WI38 (cell line): Measurements from ENCODE around the gene COLEC11.

ENCODE experiments used
- H3K4me3 ChIP-seq: 2 replicates; pipeline ENCODE4 v1.5.1; 2011; ENCODE audit warnings: low read depth, mild to moderate bottlenecking, control low read depth, low read length
- CTCF ChIP-seq: IDR thresholded peaks from 2 replicates; pipeline ENCODE4 v1.5.1; 2012; ENCODE audit warnings: low read depth, mild to moderate bottlenecking, control low read depth, low read length

The COLEC11 gene

GRCh38 chr2:3596901-3597417 is 2.0 kb downstream of the COLEC11 start:
- no peak for TF ChIP-seq CTCF
- H3K4me3 ChIP-seq = no peak overlapping the region

GRCh38 chr2:3597567-3597966 is 2.7 kb downstream of the COLEC11 start:
- no peak for TF ChIP-seq CTCF
- H3K4me3 ChIP-seq = no peak overlapping the region

- H3K4me3 ChIP-seq = no peak overlapping the region
- no peak for TF ChIP-seq CTCF
Observed at GRCh38 chr2:3598197-3598910, 3.4 kb downstream of the COLEC11 start.

GRCh38 chr2:3598912-3599854 is 4.3 kb downstream of the COLEC11 start:
- no peak for TF ChIP-seq CTCF
- H3K4me3 ChIP-seq = no peak overlapping the region

GRCh38 chr2:3600256-3600855 is 5.4 kb downstream of the COLEC11 start:
- no peak for TF ChIP-seq CTCF
- H3K4me3 ChIP-seq = no peak overlapping the region

- no peak for TF ChIP-seq CTCF
- no peak overlapping the region for H3K4me3 ChIP-seq
Observed at GRCh38 chr2:3601561-3602271, 6.8 kb downstream of the COLEC11 start.
